ENCODE results near the gene PCIF1. TPM values are rescaled to one million over a fixed set of nuclear protein-coding genes. Genes with fewer than 3 reads are reported as not detected.

Gene PCIF1
- total and polyA plus RNA-seq, 9 of the 15 experiments (the other 6 are each of a cell fraction or from before 2014, with no cell fraction given): 5.8 to 29.4 (median 11.3) TPM

DNA sequence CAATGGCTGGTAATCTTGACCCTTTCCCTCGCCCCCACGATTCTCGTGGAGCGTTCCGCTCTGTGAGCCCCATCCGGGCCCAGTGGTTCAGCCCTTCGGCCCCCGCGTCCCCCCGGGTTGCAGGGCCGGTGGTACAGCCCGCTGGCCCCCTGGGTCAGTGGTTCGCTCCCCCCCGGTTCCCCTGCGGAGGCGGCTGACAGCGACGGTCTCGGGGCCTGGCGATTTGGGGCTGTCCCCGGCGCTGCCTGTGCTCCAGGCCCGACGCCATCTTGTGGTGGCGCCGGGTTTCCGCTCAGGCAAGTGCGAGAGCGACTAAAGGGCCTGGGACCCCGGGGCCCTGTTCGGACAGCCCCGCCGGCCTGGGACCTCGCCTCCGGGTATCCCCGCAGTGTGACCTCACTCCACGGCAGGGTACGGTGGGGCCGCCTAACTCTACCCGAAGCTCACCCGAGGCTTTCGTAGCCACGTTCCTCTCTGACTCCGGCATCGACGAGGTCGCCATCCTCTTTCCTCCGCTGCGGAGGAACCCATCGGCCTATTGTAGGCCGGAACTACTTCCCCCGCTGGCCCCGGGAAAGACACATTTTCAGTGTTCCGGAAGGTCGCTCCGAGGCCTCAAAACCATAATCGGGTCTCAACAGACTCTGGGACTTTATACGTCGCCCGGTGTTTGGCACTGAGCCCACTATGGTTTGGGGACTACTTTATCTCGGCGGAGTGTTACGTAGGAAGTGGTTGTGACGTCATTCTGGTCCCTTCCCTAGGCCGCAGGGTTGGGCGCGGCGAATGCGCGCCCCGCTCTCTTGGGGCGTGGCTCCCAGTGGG lies 37.4 kb downstream of the PCIF1 start, which contains the start of gene ZNF335 (continued):
- TF ChIP-seq, protein P1, sequence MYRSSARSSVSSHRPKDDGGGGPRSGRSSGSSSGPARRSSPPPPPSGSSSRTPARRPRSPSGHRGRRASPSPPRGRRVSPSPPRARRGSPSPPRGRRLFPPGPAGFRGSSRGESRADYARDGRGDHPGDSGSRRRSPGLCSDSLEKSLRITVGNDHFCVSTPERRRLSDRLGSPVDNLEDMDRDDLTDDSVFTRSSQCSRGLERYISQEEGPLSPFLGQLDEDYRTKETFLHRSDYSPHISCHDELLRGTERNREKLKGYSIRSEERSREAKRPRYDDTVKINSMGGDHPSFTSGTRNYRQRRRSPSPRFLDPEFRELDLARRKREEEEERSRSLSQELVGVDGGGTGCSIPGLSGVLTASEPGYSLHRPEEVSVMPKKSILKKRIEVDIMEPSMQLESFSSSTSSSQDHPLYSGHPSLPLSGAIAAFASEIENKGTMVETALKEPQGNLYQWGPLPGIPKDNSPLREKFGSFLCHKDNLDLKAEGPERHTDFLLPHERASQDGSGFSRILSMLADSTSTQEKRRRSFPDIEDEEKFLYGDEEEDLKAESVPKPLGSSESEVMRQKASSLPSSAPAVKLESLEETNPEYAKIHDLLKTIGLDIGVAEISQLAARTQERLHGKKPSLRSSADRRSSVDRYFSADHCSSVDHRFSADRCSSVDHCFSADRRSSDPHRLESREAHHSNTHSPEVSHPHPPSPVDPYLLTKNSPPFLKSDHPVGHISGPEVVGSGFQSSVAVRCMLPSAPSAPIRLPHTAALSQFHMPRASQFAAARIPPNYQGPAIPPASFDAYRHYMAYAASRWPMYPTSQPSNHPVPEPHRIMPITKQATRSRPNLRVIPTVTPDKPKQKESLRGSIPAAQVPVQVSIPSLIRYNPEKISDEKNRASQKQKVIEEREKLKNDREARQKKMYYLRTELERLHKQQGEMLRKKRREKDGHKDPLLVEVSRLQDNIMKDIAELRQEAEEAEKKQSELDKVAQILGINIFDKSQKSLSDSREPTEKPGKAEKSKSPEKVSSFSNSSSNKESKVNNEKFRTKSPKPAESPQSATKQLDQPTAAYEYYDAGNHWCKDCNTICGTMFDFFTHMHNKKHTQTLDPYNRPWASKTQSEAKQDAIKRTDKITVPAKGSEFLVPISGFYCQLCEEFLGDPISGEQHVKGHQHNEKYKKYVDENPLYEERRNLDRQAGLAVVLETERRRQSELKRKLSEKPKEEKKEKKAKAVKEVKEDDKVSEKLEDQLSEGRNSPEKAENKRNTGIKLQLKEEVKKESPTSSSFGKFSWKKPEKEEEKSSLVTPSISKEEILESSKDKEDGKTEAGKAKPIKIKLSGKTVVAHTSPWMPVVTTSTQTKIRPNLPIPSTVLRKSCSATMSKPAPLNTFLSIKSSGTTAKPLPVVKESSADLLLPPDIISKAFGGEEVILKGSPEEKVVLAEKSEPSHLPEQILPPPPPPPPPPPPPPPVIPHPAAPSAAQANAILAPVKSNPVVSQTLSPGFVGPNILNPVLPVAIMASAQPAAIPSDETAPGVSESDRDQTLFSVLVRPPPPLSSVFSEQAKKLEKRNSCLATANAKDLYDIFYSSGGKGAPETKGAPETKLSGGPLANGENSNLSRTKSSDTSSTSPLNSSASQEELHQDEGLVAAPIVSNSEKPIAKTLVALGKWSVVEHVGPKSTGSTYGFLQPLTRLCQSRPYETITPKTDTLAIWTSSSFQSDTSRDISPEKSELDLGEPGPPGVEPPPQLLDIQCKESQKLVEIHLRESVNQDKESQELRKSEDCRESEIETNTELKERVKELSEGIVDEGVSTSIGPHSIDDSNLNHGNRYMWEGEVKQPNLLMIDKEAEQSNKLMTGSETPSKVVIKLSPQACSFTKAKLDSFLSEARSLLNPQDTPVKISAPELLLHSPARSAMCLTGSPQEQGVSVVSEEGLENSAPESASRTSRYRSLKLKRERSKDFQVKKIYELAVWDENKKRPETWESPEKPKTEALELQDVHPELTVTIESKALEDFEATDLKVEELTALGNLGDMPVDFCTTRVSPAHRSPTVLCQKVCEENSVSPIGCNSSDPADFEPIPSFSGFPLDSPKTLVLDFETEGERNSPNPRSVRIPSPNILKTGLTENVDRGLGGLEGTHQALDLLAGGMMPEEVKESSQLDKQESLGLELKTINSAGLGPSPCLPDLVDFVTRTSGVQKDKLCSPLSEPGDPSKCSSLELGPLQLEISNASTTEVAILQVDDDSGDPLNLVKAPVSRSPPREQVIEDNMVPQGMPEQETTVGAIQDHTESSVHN (IDR thresholded peaks at IDR 0.05; ENCODE audit: borderline replicate concordance in 1 of 2, low read depth in 1 of 2): peak in 1 of 2 experiments; percentile 87; a peak in 2 of 4 replicates
- TF ChIP-seq SAFB2 (IDR thresholded peaks at IDR 0.05; ENCODE audit: borderline replicate concordance, low read depth, low read length, severe bottlenecking): no peak
- TF ChIP-seq, protein P2, sequence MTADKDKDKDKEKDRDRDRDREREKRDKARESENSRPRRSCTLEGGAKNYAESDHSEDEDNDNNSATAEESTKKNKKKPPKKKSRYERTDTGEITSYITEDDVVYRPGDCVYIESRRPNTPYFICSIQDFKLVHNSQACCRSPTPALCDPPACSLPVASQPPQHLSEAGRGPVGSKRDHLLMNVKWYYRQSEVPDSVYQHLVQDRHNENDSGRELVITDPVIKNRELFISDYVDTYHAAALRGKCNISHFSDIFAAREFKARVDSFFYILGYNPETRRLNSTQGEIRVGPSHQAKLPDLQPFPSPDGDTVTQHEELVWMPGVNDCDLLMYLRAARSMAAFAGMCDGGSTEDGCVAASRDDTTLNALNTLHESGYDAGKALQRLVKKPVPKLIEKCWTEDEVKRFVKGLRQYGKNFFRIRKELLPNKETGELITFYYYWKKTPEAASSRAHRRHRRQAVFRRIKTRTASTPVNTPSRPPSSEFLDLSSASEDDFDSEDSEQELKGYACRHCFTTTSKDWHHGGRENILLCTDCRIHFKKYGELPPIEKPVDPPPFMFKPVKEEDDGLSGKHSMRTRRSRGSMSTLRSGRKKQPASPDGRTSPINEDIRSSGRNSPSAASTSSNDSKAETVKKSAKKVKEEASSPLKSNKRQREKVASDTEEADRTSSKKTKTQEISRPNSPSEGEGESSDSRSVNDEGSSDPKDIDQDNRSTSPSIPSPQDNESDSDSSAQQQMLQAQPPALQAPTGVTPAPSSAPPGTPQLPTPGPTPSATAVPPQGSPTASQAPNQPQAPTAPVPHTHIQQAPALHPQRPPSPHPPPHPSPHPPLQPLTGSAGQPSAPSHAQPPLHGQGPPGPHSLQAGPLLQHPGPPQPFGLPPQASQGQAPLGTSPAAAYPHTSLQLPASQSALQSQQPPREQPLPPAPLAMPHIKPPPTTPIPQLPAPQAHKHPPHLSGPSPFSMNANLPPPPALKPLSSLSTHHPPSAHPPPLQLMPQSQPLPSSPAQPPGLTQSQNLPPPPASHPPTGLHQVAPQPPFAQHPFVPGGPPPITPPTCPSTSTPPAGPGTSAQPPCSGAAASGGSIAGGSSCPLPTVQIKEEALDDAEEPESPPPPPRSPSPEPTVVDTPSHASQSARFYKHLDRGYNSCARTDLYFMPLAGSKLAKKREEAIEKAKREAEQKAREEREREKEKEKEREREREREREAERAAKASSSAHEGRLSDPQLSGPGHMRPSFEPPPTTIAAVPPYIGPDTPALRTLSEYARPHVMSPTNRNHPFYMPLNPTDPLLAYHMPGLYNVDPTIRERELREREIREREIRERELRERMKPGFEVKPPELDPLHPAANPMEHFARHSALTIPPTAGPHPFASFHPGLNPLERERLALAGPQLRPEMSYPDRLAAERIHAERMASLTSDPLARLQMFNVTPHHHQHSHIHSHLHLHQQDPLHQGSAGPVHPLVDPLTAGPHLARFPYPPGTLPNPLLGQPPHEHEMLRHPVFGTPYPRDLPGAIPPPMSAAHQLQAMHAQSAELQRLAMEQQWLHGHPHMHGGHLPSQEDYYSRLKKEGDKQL (CRISPR knock-in tag; IDR thresholded peaks at IDR 0.05; ENCODE audit: borderline replicate concordance): no peak
- TF ChIP-seq ZBED1 (IDR thresholded peaks at IDR 0.05): no peak; the same call in 1 of the 2 replicates
- TF ChIP-seq ZNF79 (CRISPR knock-in tag; IDR thresholded peaks at IDR 0.05; ENCODE audit: low read depth): no peak
- TF ChIP-seq RBM15 (IDR thresholded peaks at IDR 0.05; ENCODE audit: insufficient read depth, low read length): no peak
- no peak for TF ChIP-seq ZC3H4 (CRISPR knock-in tag; IDR thresholded peaks at IDR 0.05; ENCODE audit: borderline replicate concordance)
- TF ChIP-seq HMG20A (CRISPR knock-in tag; conservative IDR thresholded peaks at IDR 0.05): no peak
- TF ChIP-seq ELF2 (CRISPR knock-in tag; IDR thresholded peaks at IDR 0.05): peak; percentile 94
- TF ChIP-seq SIRT6 (IDR thresholded peaks at IDR 0.05; ENCODE audit: low read depth, low read length): no peak
- peak; percentile 89 for TF ChIP-seq CXXC5 (CRISPR knock-in tag; IDR thresholded peaks at IDR 0.05)
- no peak for TF ChIP-seq SMAD2 (IDR thresholded peaks at IDR 0.05; ENCODE audit: low read depth, low read length)

Data from K562 (cell line).